RWPE1 (cell line): ENCODE results near the gene CLSTN3.

Experiments
- CTCF ChIA-PET: fragments of 350-600 bp; sonication (Branson Sonifier 250); formaldehyde crosslinking; extraction: SDS; loops from one replicate; lab custom pipeline; 2021; lab: Yijun Ruan, JAX
- POLR2A ChIA-PET: fragments of 400-600 bp; formaldehyde crosslinking; extraction: SDS; loops from one replicate; lab custom pipeline; 2020; ENCODE audit warnings: antibody characterized with exemption; ENCODE audit not compliant: low non-redundant PET; lab: Yijun Ruan, JAX
- DNase-seq: peaks from one replicate; pipeline ENCODE4 v3.0.0; 2012; ENCODE audit warnings: low spot score
- H3K27ac ChIP-seq: fragments of 450-650 bp; 2 replicates; pipeline ENCODE4 v1.5.1; 2017
- CTCF ChIP-seq: fragments of 450-650 bp; conservative IDR thresholded peaks from 2 replicates; pipeline ENCODE4 v1.5.1; 2017; ENCODE audit warnings: low read depth, mild to moderate bottlenecking

CLSTN3 gene

GRCh38 chr12:7134396-7135166 is 4.4 kb downstream of the CLSTN3 start:
- no peak overlapping the region for H3K27ac ChIP-seq
- CTCF ChIA-PET = no interaction called here
- no peak for TF ChIP-seq CTCF
- POLR2A ChIA-PET = no interaction called here
- DNase-seq = no peak

GRCh38 chr12:7136071-7136470 is 5.9 kb downstream of the CLSTN3 start:
- H3K27ac ChIP-seq = no peak overlapping the region
- no peak for TF ChIP-seq CTCF
- POLR2A ChIA-PET = no interaction called here
- CTCF ChIA-PET = interaction anchor here (0.7 to 1.2 kb wide), 2 partner anchors 9 to 27 kb away, joined by 4 read pairs; no protein-coding TSS in a partner anchor
- DNase-seq = no peak

GRCh38 chr12:7136676-7137075 is 6.5 kb downstream of the CLSTN3 start:
- CTCF ChIA-PET = no interaction called here
- DNase-seq = no peak
- no peak for TF ChIP-seq CTCF
- H3K27ac ChIP-seq = no peak overlapping the region
- POLR2A ChIA-PET = no interaction called here

GRCh38 chr12:7137908-7138307 is 7.7 kb downstream of the CLSTN3 start:
- TF ChIP-seq CTCF = no peak
- no peak for DNase-seq
- CTCF ChIA-PET = interaction anchor here (0.6 kb wide), 2 partner anchors 23 to 25 kb away, joined by 3 read pairs; no protein-coding TSS in a partner anchor
- POLR2A ChIA-PET = no interaction called here
- no peak overlapping the region for H3K27ac ChIP-seq

GRCh38 chr12:7139200-7139599 is 9.0 kb downstream of the CLSTN3 start:
- CTCF ChIA-PET = interaction anchor here (0.7 to 1.2 kb wide), 3 partner anchors 15 to 445 kb away, joined by 3 to 4 read pairs (median 3); no protein-coding TSS in a partner anchor
- TF ChIP-seq CTCF = no peak
- H3K27ac ChIP-seq = no peak overlapping the region
- DNase-seq = no peak
- POLR2A ChIA-PET = no interaction called here

- TF ChIP-seq CTCF = no peak
- DNase-seq = no peak
- ChIA-PET CTCF (interaction anchor here (0.6 to 1.5 kb wide), 9 partner anchors 8 to 1749 kb away, joined by 3 to 9 read pairs (median 4); partner anchors contain the start of gene RBP5), POLR2A (no interaction called here)
- H3K27ac ChIP-seq = no peak overlapping the region
Observed at GRCh38 chr12:7141351-7142005, 11.3 kb downstream of the CLSTN3 start.
